H9 (cell line): ENCODE results near the gene LRP3. TPM values are rescaled to one million over a fixed set of nuclear protein-coding genes. Genes with fewer than 3 reads are reported as not detected.

Experiments used
- DNase-seq: peaks from one replicate; pipeline ENCODE4 v3.0.0-alpha.2; 2017
- H2AFZ ChIP-seq: one replicate; pipeline ENCODE4 v1.6.1; 2013; ENCODE audit warnings: mild to moderate bottlenecking, low read length, control low read depth, moderate library complexity
- H2AK5ac ChIP-seq: 2 replicates; pipeline ENCODE4 v1.6.1; 2013; ENCODE audit warnings: low read length, control low read depth, mixed read lengths; ENCODE audit not compliant: insufficient read length
- H2BK120ac ChIP-seq: one replicate; pipeline ENCODE4 v1.6.1; 2013; ENCODE audit warnings: low read depth, mild to moderate bottlenecking, low read length, control low read depth, inconsistent platforms; ENCODE audit not compliant: poor library complexity, severe bottlenecking
- H2BK12ac ChIP-seq: 2 replicates; pipeline ENCODE4 v1.6.1; 2013; ENCODE audit warnings: low read length, control low read depth, mixed read lengths, low read depth; ENCODE audit not compliant: insufficient read length
- H2BK15ac ChIP-seq: 2 replicates; pipeline ENCODE4 v1.6.1; 2013; ENCODE audit warnings: low read depth, low read length, control low read depth
- H2BK20ac ChIP-seq: one replicate; pipeline ENCODE4 v1.6.1; 2013; ENCODE audit warnings: low read depth, mild to moderate bottlenecking, low read length, control low read depth, inconsistent platforms; ENCODE audit not compliant: poor library complexity, severe bottlenecking
- H2BK5ac ChIP-seq: 2 replicates; pipeline ENCODE4 v1.6.1; 2013; ENCODE audit warnings: low read length, control low read depth, mixed read lengths; ENCODE audit not compliant: insufficient read length
- H3K14ac ChIP-seq: 2 replicates; pipeline ENCODE4 v1.6.1; 2013; ENCODE audit warnings: low read length, control low read depth; ENCODE audit not compliant: insufficient read depth
- H3K18ac ChIP-seq: 2 replicates; pipeline ENCODE4 v1.6.1; 2013; ENCODE audit warnings: low read depth, mild to moderate bottlenecking, mixed read lengths, low read length, control low read depth; ENCODE audit not compliant: insufficient read length
- H3K23ac ChIP-seq: 2 replicates; pipeline ENCODE4 v1.6.1; 2013; ENCODE audit warnings: low read length, control low read depth, mixed read lengths, low read depth; ENCODE audit not compliant: insufficient read length
- H3K23me2 ChIP-seq: 2 replicates; pipeline ENCODE4 v1.6.1; 2013; ENCODE audit warnings: low read depth, mild to moderate bottlenecking, mixed read lengths, low read length, control low read depth; ENCODE audit not compliant: insufficient read length, poor library complexity, severe bottlenecking
- H3K27ac ChIP-seq: 2 replicates; pipeline ENCODE4 v1.5.1; 2013; ENCODE audit warnings: low read length, control low read depth, mixed read lengths, low read depth; ENCODE audit not compliant: insufficient read length
- H3K27me3 ChIP-seq: 2 replicates; pipeline ENCODE4 v1.6.1; 2013; ENCODE audit warnings: low read length, control low read depth, inconsistent platforms; ENCODE audit not compliant: insufficient read depth
- H3K4ac ChIP-seq: 2 replicates; pipeline ENCODE4 v1.6.1; 2013; ENCODE audit warnings: low read depth, mild to moderate bottlenecking, control low read depth, inconsistent platforms, low read length, moderate library complexity
- H3K4me1 ChIP-seq: 2 replicates; pipeline ENCODE4 v1.6.1; 2013; ENCODE audit warnings: low read length, control low read depth, inconsistent platforms; ENCODE audit not compliant: insufficient read depth
- H3K4me2 ChIP-seq: 2 replicates; pipeline ENCODE4 v1.6.1; 2013; ENCODE audit warnings: low read length, control low read depth, mixed read lengths; ENCODE audit not compliant: insufficient read length, insufficient read depth
- H3K56ac ChIP-seq: 2 replicates; pipeline ENCODE4 v1.6.1; 2013; ENCODE audit warnings: low read depth, mild to moderate bottlenecking, mixed read lengths, low read length, control low read depth; ENCODE audit not compliant: insufficient read length
- H3K79me1 ChIP-seq: 2 replicates; pipeline ENCODE4 v1.6.1; 2013; ENCODE audit warnings: low read depth, mild to moderate bottlenecking, moderate library complexity, low read length, control low read depth, inconsistent platforms; ENCODE audit not compliant: insufficient read depth, poor library complexity, severe bottlenecking
- H3K79me2 ChIP-seq: 2 replicates; pipeline ENCODE4 v1.6.1; 2013; ENCODE audit warnings: low read length, control low read depth, inconsistent platforms; ENCODE audit not compliant: insufficient read depth
- H3K9ac ChIP-seq: 2 replicates; pipeline ENCODE4 v1.6.1; 2013; ENCODE audit warnings: low read length, control low read depth, mixed read lengths; ENCODE audit not compliant: insufficient read length; ENCODE audit errors: extremely low read depth
- H3K9me3 ChIP-seq: one replicate; pipeline ENCODE4 v1.6.1; 2013; ENCODE audit warnings: low read depth, low read length, inconsistent platforms; ENCODE audit not compliant: control insufficient read depth
- H3T11ph ChIP-seq: one replicate; pipeline ENCODE4 v1.6.1; 2013; ENCODE audit warnings: mild to moderate bottlenecking, low read length, control low read depth, inconsistent platforms
- H4K20me1 ChIP-seq: one replicate; pipeline ENCODE4 v1.6.1; 2013; ENCODE audit not compliant: control insufficient read depth, insufficient read length, insufficient read depth
- H4K5ac ChIP-seq: 2 replicates; pipeline ENCODE4 v1.6.1; 2013; ENCODE audit warnings: low read depth, mild to moderate bottlenecking, mixed read lengths, low read length, control low read depth; ENCODE audit not compliant: insufficient read length
- H4K8ac ChIP-seq: replicated peaks from 2 replicates; pipeline ENCODE4 v1.6.1; 2013; ENCODE audit warnings: low read length, control low read depth, mixed read lengths, low read depth; ENCODE audit not compliant: insufficient read length
- H4K91ac ChIP-seq: 2 replicates; pipeline ENCODE4 v1.6.1; 2013; ENCODE audit warnings: low read depth, mild to moderate bottlenecking, moderate library complexity, mixed read lengths, low read length, control low read depth; ENCODE audit not compliant: insufficient read length
- H3K27ac Mint-ChIP-seq, 3 experiments: 2 replicates in 2 of 3; 3 replicates in 1 of 3; pipeline ENCODE4 v1.8.0; 2020 to 2021; ENCODE audit warnings: mixed read lengths in 3 of 3, mild to moderate bottlenecking in 1 of 3, moderate library complexity in 1 of 3
- H3K27me3 Mint-ChIP-seq: 2 replicates; pipeline ENCODE4 v1.8.0; 2021; ENCODE audit warnings: low read depth, mild to moderate bottlenecking, moderate library complexity, mixed read lengths
- H3K36me3 Mint-ChIP-seq, 3 experiments: 2 replicates in 2 of 3; 3 replicates in 1 of 3; pipeline ENCODE4 v1.8.0; 2020 to 2021; ENCODE audit warnings: low read depth in 3 of 3, mixed read lengths in 3 of 3; ENCODE audit not compliant: insufficient read depth in 1 of 3
- H3K4me1 Mint-ChIP-seq, 2 experiments: 2 replicates each; pipeline ENCODE4 v1.8.0; 2020; ENCODE audit warnings: mixed read lengths in 2 of 2
- H3K4me3 Mint-ChIP-seq, 2 experiments: 2 replicates in 1 of 2; 3 replicates in 1 of 2; pipeline ENCODE4 v1.8.0; 2020 to 2021; ENCODE audit warnings: mild to moderate bottlenecking in 2 of 2, mixed read lengths in 2 of 2, moderate library complexity in 1 of 2
- H3K9me3 Mint-ChIP-seq, 2 experiments: 2 replicates in 1 of 2; 3 replicates in 1 of 2; pipeline ENCODE4 v1.8.0; 2020; ENCODE audit warnings: mild to moderate bottlenecking in 2 of 2, mixed read lengths in 2 of 2, moderate library complexity in 1 of 2
- WGBS: extraction: QIAGEN DNeasy Blood & Tissue Kit; methylation state at CpG from one replicate; pipeline ENCODE4 v1.1.7; 2013; ENCODE audit warnings: missing lambda C conversion rate, low lambda C conversion rate, mixed read lengths; ENCODE audit not compliant: insufficient read length; ENCODE audit errors: extremely low coverage; 5-methylcytosine and 5-hydroxymethylcytosine counted together
- total RNA-seq: library from RNA; stranded (reverse); gene quantifications from 2 replicates; pipeline ENCODE4 v1.2.1, GENCODE V29; 2021
- TF ChIP-seq, protein P1 (sequence below): fragments of 200-600 bp; sonication (generic); conservative IDR thresholded peaks from 3 replicates; pipeline ENCODE4 v1.8.0; 2021; ENCODE audit warnings: antibody characterized with exemption, mild to moderate bottlenecking

Gene LRP3
- total RNA-seq, 1 experiment from 2014 or later, result 29.2 TPM

DNA sequence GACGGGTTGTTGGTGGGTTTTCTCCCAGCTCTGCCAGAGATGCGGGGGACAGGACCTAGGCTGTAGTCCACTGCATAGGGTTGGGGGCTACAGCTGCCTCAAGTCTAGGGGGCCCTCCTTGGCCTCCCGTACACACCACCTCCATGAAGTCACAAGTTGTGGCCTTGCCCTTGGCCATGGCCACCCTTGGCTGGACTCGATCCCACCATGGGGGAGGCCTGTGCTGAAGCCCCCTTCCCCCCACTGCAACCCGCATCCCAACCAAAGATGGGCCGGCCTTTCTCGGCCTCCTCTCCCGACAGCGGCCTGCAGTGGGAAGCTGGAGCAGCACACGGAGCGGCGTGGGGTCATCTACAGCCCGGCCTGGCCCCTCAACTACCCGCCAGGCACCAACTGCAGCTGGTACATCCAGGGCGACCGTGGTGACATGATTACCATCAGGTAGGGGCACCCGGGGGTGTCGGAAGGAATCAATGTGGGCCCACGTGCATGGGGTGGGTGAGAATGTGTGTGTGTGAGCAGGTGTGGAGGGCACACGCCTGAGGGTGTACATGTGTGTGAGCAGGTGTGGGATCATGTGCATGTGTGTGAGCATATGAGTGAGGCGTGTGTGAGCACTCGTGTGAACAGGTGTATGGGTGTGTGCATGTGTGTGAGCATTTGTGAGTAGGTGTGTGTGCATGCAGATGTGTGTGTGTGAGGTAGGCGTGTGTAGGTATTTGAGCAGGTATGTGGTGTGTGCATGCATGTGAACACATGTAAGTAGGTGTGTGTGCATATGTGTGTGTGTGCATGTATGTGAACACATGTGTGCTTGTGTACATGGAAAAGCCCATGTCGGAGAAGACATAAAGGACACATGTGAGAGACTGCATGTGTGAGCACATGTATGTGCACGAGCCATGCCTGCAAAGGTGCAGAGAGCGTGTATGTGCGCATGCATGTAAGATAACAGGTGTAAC lies 8.7 kb downstream of the LRP3 start:
- H3K4ac ChIP-seq, result no peak overlapping the region
- no peak overlapping the region for H3K9ac ChIP-seq
- H3K23ac ChIP-seq, result no peak overlapping the region

More for the DNA sequence above, 8.7 kb downstream of the LRP3 start:
- Histone ChIP-seq H4K8ac (no peak overlapping the region), H4K5ac (no peak overlapping the region), H2BK15ac (no peak overlapping the region), H2AK5ac (no peak overlapping the region), H3T11ph (no peak overlapping the region), H2BK5ac (no peak overlapping the region), H3K23me2 (no peaks in the 10 kb centered on the region), H4K20me1 (peaks cover 2% of the 10 kb centered on the region), H3K79me1 (no peaks in the 10 kb centered on the region), H3K56ac (no peak overlapping the region), H3K4me2 (no peak overlapping the region), H3K9me3 (no peaks in the 10 kb centered on the region), H3K4me1 (no peaks in the 10 kb centered on the region), H3K79me2 (no peaks in the 10 kb centered on the region), H3K18ac (no peak overlapping the region), H2BK120ac (no peak overlapping the region), H2BK20ac (no peak overlapping the region), H4K91ac (no peak overlapping the region), H3K14ac (no peak overlapping the region), H3K27me3 (no peaks in the 10 kb centered on the region), H2BK12ac (no peak overlapping the region), H3K27ac (no peak overlapping the region), H2AFZ (no peak overlapping the region)
- Mint-ChIP-seq H3K4me1 (no peaks in the 10 kb centered on the region), H3K27ac (no peak overlapping the region), H3K9me3 (no peaks in the 10 kb centered on the region), H3K4me3 (no peak overlapping the region; a peak in 1 of 5 replicates), H3K27me3 (no peaks in the 10 kb centered on the region), H3K36me3 (peaks cover 0 to 13% (median 10%) of the 10 kb centered on the region in 3 experiments; a peak in 6 of 7 replicates)
- no CpG with 5 or more reads among the region's 27 CpGs for WGBS
- no peak for DNase-seq
- TF ChIP-seq, protein P1, sequence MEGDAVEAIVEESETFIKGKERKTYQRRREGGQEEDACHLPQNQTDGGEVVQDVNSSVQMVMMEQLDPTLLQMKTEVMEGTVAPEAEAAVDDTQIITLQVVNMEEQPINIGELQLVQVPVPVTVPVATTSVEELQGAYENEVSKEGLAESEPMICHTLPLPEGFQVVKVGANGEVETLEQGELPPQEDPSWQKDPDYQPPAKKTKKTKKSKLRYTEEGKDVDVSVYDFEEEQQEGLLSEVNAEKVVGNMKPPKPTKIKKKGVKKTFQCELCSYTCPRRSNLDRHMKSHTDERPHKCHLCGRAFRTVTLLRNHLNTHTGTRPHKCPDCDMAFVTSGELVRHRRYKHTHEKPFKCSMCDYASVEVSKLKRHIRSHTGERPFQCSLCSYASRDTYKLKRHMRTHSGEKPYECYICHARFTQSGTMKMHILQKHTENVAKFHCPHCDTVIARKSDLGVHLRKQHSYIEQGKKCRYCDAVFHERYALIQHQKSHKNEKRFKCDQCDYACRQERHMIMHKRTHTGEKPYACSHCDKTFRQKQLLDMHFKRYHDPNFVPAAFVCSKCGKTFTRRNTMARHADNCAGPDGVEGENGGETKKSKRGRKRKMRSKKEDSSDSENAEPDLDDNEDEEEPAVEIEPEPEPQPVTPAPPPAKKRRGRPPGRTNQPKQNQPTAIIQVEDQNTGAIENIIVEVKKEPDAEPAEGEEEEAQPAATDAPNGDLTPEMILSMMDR, result no peak
